Stomach (tissue), 9 donors: ENCODE results near the gene H2AZ1. TPM values are rescaled to one million over a fixed set of nuclear protein-coding genes. Genes with fewer than 3 reads are reported as not detected.
A peak's percentile ranks its signal among the peaks of the same experiment; 100 is the strongest.
"Not testable (repeated sequence)": the region's sequence is repeated elsewhere in the genome, so short reads cannot be mapped to it uniquely, and the experiment has no call there.

Source experiments
- DNase-seq, 2 donors: peaks; one replicate each; pipeline versions ENCODE4 v3.0.0 to v3.0.0-alpha.2; 2013 to 2019
- H3K27ac ChIP-seq, 5 donors: fragments of 200-600 bp in 4 of 5; sonication (generic) in 4 of 5; one replicate each; pipeline ENCODE4 v1.5.1; 2013 to 2019; ENCODE audit warnings: mild to moderate bottlenecking in 1 of 5, moderate library complexity in 1 of 5
- H3K27me3 ChIP-seq, 3 donors: fragments of 200-600 bp; sonication (generic); one replicate each; pipeline ENCODE4 v1.5.1; 2017 to 2019; ENCODE audit warnings: mixed run types in 1 of 3
- H3K36me3 ChIP-seq, 4 donors: fragments of 200-600 bp; sonication (generic); 1 replicate in 3 of 4; 2 replicates in 1 of 4; pipeline ENCODE4 v1.5.1; 2016 to 2019
- H3K4me1 ChIP-seq, 4 donors: fragments of 200-600 bp; sonication (generic); one replicate each; pipeline ENCODE4 v1.5.1; 2016 to 2019
- H3K4me3 ChIP-seq, 4 donors: fragments of 200-600 bp; sonication (generic) in 3 of 4; one replicate each; pipeline ENCODE4 v1.5.1; 2016 to 2019; ENCODE audit warnings: mild to moderate bottlenecking in 1 of 4
- H3K9me3 ChIP-seq, 4 donors: fragments of 200-600 bp; sonication (generic); one replicate each; pipeline ENCODE4 v1.5.1; 2016 to 2019
- CTCF ChIP-seq, 7 experiments: fragments of 450-650 bp in 4 of 7; fragments of 200-600 bp in 3 of 7; sonication (generic) in 3 of 7; IDR thresholded peaks; one replicate each; pipeline ENCODE4 v1.5.1; 2016 to 2019; ENCODE audit warnings: antibody characterized with exemption in 7 of 7, control low read depth in 2 of 7, mild to moderate bottlenecking in 1 of 7
- EP300 ChIP-seq: sonication (generic); formaldehyde crosslinking; IDR thresholded peaks from one replicate; pipeline ENCODE4 v1.6.1; 2017; ENCODE audit warnings: antibody characterized with exemption
- POLR2A ChIP-seq, 4 donors: fragments of 450-650 bp; IDR thresholded peaks; one replicate each; pipeline ENCODE4 v1.6.1; 2016; ENCODE audit warnings: antibody characterized with exemption in 4 of 4, control low read depth in 2 of 4, mild to moderate bottlenecking in 1 of 4, moderate library complexity in 1 of 4
- POLR2AphosphoS5 ChIP-seq, 3 donors: sonication (generic); formaldehyde crosslinking; IDR thresholded peaks; one replicate each; pipeline ENCODE4 v1.6.1; 2016; ENCODE audit warnings: antibody characterized with exemption in 3 of 3
- WGBS, 5 donors: extraction: QIAGEN DNeasy Blood & Tissue Kit in 3 of 5; methylation state at CpG; one replicate each; pipeline versions ENCODE4 v1.1.5 to v1.1.7; 2013 to 2018; 5-methylcytosine and 5-hydroxymethylcytosine counted together
- intact Hi-C: fragments of 100-400 bp; cut with DNase I; formaldehyde crosslinking; loops from one replicate; pipeline ENCODE4 v1.15.1; 2023; ENCODE audit warnings: low total_unique reads
- polyA plus RNA-seq, 3 donors: library from polyadenylated mRNA; stranded (reverse); fragments of 200-250 nt; gene quantifications; one replicate each; pipeline ENCODE4 v1.2.3, GENCODE V29; 2013
- total RNA-seq, 5 donors: library from RNA; depleted of rRNA; stranded (reverse); fragments of >200 nt; gene quantifications; one replicate each; pipeline versions ENCODE4 v1.1.0 to v1.2.3, GENCODE V29; 2014 to 2016
- donor health status: healthy with polysubstance abuse.
- donor health status: Bipolar disorder and iron deficiency.
- donor health status: healthy.

The H2AZ1 gene
- total and polyA plus RNA-seq, 8 donors = 51.6 to 351 (median 175) TPM

- Histone ChIP-seq H3K4me3 (no peak overlapping the region), H3K9me3 (no peaks in the 10 kb centered on the region), H3K36me3 (no peaks in the 10 kb centered on the region), H3K27me3 (no peaks in the 10 kb centered on the region), H3K4me1 (no peaks in the 10 kb centered on the region), H3K27ac (no peak overlapping the region)
- no peak for DNase-seq
- intact Hi-C loops = no loop called here
- 84 to 94% (median 87%) methylated on average over 2 of the region's 2 CpGs for WGBS, 5 donors
- no peak for TF ChIP-seq POLR2A (IDR thresholded peaks at IDR 0.05)
- no peak for TF ChIP-seq EP300
- no peak for TF ChIP-seq CTCF (IDR thresholded peaks at IDR 0.05)
- TF ChIP-seq POLR2AphosphoS5 (IDR thresholded peaks at IDR 0.05) = no peak
Observed at GRCh38 chr4:99960648-99961047, 10.6 kb upstream of the H2AZ1 start.

- 88 to 95% (median 94%) methylated on average over 3 of the region's 3 CpGs for WGBS, 5 donors
- H3K27me3 ChIP-seq, H3K9me3 ChIP-seq, H3K27ac ChIP-seq, H3K4me3 ChIP-seq, intact Hi-C loops, DNase-seq, H3K4me1 ChIP-seq, H3K36me3 ChIP-seq: not testable (repeated sequence)
Observed at GRCh38 chr4:99958207-99958606, 8.1 kb upstream of the H2AZ1 start.

- H3K4me3 ChIP-seq = peak overlapping the region; percentile 73 to 94 (median 80)
- intact Hi-C loops = no loop called here
- no peak for DNase-seq
- peaks cover 20 to 32% (median 31%) of the 10 kb centered on the region in 4 donors for H3K4me1 ChIP-seq
- TF ChIP-seq POLR2A (IDR thresholded peaks at IDR 0.05) (no peak), CTCF (IDR thresholded peaks at IDR 0.05) (no peak), EP300 (no peak), POLR2AphosphoS5 (IDR thresholded peaks at IDR 0.05) (no peak)
- H3K36me3 ChIP-seq = peaks cover 0 to 8% (median 4%) of the 10 kb centered on the region in 4 donors
- no peaks in the 10 kb centered on the region for H3K9me3 ChIP-seq
- H3K27ac ChIP-seq = peak overlapping the region; percentile 93 to 99 (median 97)
- 0 to 4% (median 1%) methylated on average over 8 of the region's 8 CpGs for WGBS, 5 donors
- no peaks in the 10 kb centered on the region for H3K27me3 ChIP-seq
Observed at GRCh38 chr4:99950913-99951254, 809 bp upstream of the H2AZ1 start.

- TF ChIP-seq CTCF (IDR thresholded peaks at IDR 0.05) = peak in 5 of 7 experiments; percentile 79 to 86 (median 81)
- TF ChIP-seq POLR2AphosphoS5 (IDR thresholded peaks at IDR 0.05) = peak; percentile 18 to 86 (median 30)
- TF ChIP-seq POLR2A (IDR thresholded peaks at IDR 0.05) = no peak
- TF ChIP-seq EP300 = no peak
Observed at GRCh38 chr4:99949034-99949998, 759 bp downstream of the H2AZ1 start.

More at GRCh38 chr4:99949034-99949998, 759 bp downstream of the H2AZ1 start:
- intact Hi-C loops = loop anchor here (10.0 kb wide), 2 partner anchors 55 to 385 kb away; partner anchors contain the start of genes LAMTOR3 and TRMT10A
- DNase-seq = peak; percentile 90 to 97
- WGBS, 5 donors = 0 to 1% (median 0%) methylated on average over 48 to 98 of the region's 98 CpGs
- Histone ChIP-seq H3K27me3 (no peaks in the 10 kb centered on the region), H3K27ac (peak overlapping the region; percentile 96 to 99 (median 97)), H3K4me1 (peaks cover 20 to 46% (median 44%) of the 10 kb centered on the region in 4 donors), H3K4me3 (peak overlapping the region; percentile 73 to 94 (median 80)), H3K36me3 (peaks cover 0 to 8% (median 4%) of the 10 kb centered on the region in 4 donors), H3K9me3 (no peaks in the 10 kb centered on the region)
